Stimulated activated CD8-positive, alpha-beta memory T cell treated with anti-CD3 and anti-CD28 coated beads, Interleukin-4, amount 100 ng/mL, for 24 hours (primary cell): ENCODE measurements around the gene CTIF.

Source experiments
- DNase-seq: peaks from one replicate; pipeline ENCODE4 v3.0.0-alpha.2; 2020; ENCODE audit warnings: low read depth

The CTIF gene

GRCh38 chr18:48601343-48601742 is 62.5 kb downstream of the CTIF start:
- no peak for DNase-seq

GRCh38 chr18:48602759-48603390 is 64.0 kb downstream of the CTIF start:
- no peak for DNase-seq

- no peak for DNase-seq
Observed at GRCh38 chr18:48605408-48605845, 66.6 kb downstream of the CTIF start.

GRCh38 chr18:48607056-48607984 is 68.5 kb downstream of the CTIF start:
- DNase-seq: no peak

GRCh38 chr18:48608581-48608980 is 69.8 kb downstream of the CTIF start:
- no peak for DNase-seq

- DNase-seq: no peak
Observed at GRCh38 chr18:48609114-48609513, 70.3 kb downstream of the CTIF start.

GRCh38 chr18:48609820-48610815 is 71.3 kb downstream of the CTIF start:
- DNase-seq: no peak

GRCh38 chr18:48611203-48611602 is 72.4 kb downstream of the CTIF start:
- DNase-seq: no peak

- no peak for DNase-seq
Observed at GRCh38 chr18:48611785-48612480, 73.1 kb downstream of the CTIF start.

GRCh38 chr18:48612511-48612910 is 73.7 kb downstream of the CTIF start:
- DNase-seq: no peak

GRCh38 chr18:48612917-48613316 is 74.1 kb downstream of the CTIF start:
- DNase-seq: no peak

GRCh38 chr18:48613589-48614404 is 75.0 kb downstream of the CTIF start:
- DNase-seq: no peak

- no peak for DNase-seq
Observed at GRCh38 chr18:48615566-48616401, 77.0 kb downstream of the CTIF start.

- no peak for DNase-seq
Observed at GRCh38 chr18:48616484-48617255, 77.8 kb downstream of the CTIF start.

- DNase-seq: no peak
Observed at GRCh38 chr18:48617844-48618497, 79.1 kb downstream of the CTIF start.

- no peak for DNase-seq
Observed at GRCh38 chr18:48619016-48619415, 80.2 kb downstream of the CTIF start.

- DNase-seq: no peak
Observed at GRCh38 chr18:48619501-48619900, 80.7 kb downstream of the CTIF start.

GRCh38 chr18:48620071-48620470 is 81.2 kb downstream of the CTIF start:
- DNase-seq: no peak
